Measurements from ENCODE around the gene METTL26. TPM values are rescaled to one million over a fixed set of nuclear protein-coding genes. Genes with fewer than 3 reads are reported as not detected.

The METTL26 gene
- total and polyA plus RNA-seq, 11 donors = 39.6 to 187 (median 58.5) TPM

- peaks cover 0 to 36% (median 12%) of the 10 kb centered on the region in 12 donors for H3K4me1 ChIP-seq
- DNase-seq (peak in 1 of 5 donors; percentile 26), ATAC-seq (no peak)
- 85 to 92% (median 89%) methylated on average over 10 to 18 of the region's 18 CpGs for WGBS, 4 donors
- no peaks in the 10 kb centered on the region for H3K27me3 ChIP-seq
- H3K9me3 ChIP-seq = no peaks in the 10 kb centered on the region
- H3K36me3 ChIP-seq = peaks cover 0 to 17% (median 6%) of the 10 kb centered on the region in 9 donors
- intact Hi-C loops (cut with DNase I) = loop anchor here in 1 of 10 donors (5.0 kb wide), 1 partner anchor 37 kb away; the partner anchor contains the start of gene WFIKKN1
- no peak for TF ChIP-seq CTCF (IDR thresholded peaks at IDR 0.05)
- no peak for TF ChIP-seq POLR2A (IDR thresholded peaks at IDR 0.05)
- H3K27ac ChIP-seq = no peak overlapping the region
- H3K4me3 ChIP-seq = no peak overlapping the region
Measured at GRCh38 chr16:595094-595528, 41.0 kb downstream of the METTL26 start.

GRCh38 chr16:593807-594206 lies 42.3 kb downstream of the METTL26 start:
- intact Hi-C loops (cut with DNase I) = loop anchor here in 2 of 10 donors (5.0 kb wide), 1 partner anchor 33 kb away; no protein-coding TSS in a partner anchor
- no peak overlapping the region for H3K27ac ChIP-seq
- peaks cover 0 to 36% (median 12%) of the 10 kb centered on the region in 12 donors for H3K4me1 ChIP-seq
- no peak overlapping the region for H3K4me3 ChIP-seq
- no peaks in the 10 kb centered on the region for H3K9me3 ChIP-seq
- TF ChIP-seq POLR2A (IDR thresholded peaks at IDR 0.05) (no peak), CTCF (IDR thresholded peaks at IDR 0.05) (no peak)
- peak in 1 of 5 donors; percentile 9 for DNase-seq
- ATAC-seq = no peak
- peaks cover 0 to 15% (median 1%) of the 10 kb centered on the region in 9 donors for H3K36me3 ChIP-seq
- no peaks in the 10 kb centered on the region for H3K27me3 ChIP-seq
- 83 to 89% (median 87%) methylated on average over 15 to 16 of the region's 16 CpGs for WGBS, 4 donors

- WGBS, 4 donors = 86 to 93% (median 89%) methylated on average over 9 of the region's 9 CpGs
- H3K9me3 ChIP-seq = no peaks in the 10 kb centered on the region
- TF ChIP-seq POLR2A (IDR thresholded peaks at IDR 0.05) (no peak), CTCF (IDR thresholded peaks at IDR 0.05) (no peak)
- H3K4me1 ChIP-seq = peaks cover 0 to 38% (median 15%) of the 10 kb centered on the region in 12 donors
- no peak overlapping the region for H3K4me3 ChIP-seq
- no peak for ATAC-seq
- no peak overlapping the region for H3K27ac ChIP-seq
- intact Hi-C loops (cut with DNase I) = loop anchor here in 2 of 10 donors (5.0 kb wide), 1 partner anchor 34 kb away; no protein-coding TSS in a partner anchor
- H3K27me3 ChIP-seq = no peaks in the 10 kb centered on the region
- no peak for DNase-seq
- H3K36me3 ChIP-seq = peaks cover 0 to 15% (median 0%) of the 10 kb centered on the region in 9 donors
Measured at GRCh38 chr16:593406-593805, 42.7 kb downstream of the METTL26 start.

GRCh38 chr16:592518-593306 lies 43.4 kb downstream of the METTL26 start:
- WGBS, 4 donors = 65 to 78% (median 73%) methylated on average over 13 to 24 of the region's 24 CpGs
- H3K4me1 ChIP-seq = peaks cover 5 to 45% (median 22%) of the 10 kb centered on the region in 12 donors
- peak overlapping the region in 2 of 12 donors; percentile 28 to 32 for H3K27ac ChIP-seq
- intact Hi-C loops (cut with DNase I) = loop anchor here in 2 of 10 donors (5.0 kb wide), 1 partner anchor 35 kb away; no protein-coding TSS in a partner anchor
- no peaks in the 10 kb centered on the region for H3K27me3 ChIP-seq
- TF ChIP-seq CTCF (IDR thresholded peaks at IDR 0.05) (no peak), POLR2A (IDR thresholded peaks at IDR 0.05) (no peak)
- DNase-seq (peak in 2 of 5 donors; percentile 19 to 30), ATAC-seq (no peak)
- no peaks in the 10 kb centered on the region for H3K9me3 ChIP-seq
- no peak overlapping the region for H3K4me3 ChIP-seq
- peaks cover 0 to 15% (median 0%) of the 10 kb centered on the region in 9 donors for H3K36me3 ChIP-seq

All from heart left ventricle (tissue), 16 donors.